Eye (tissue), 1 donor: ENCODE results near the gene IL36B.

Experiments
- DNase-seq: peaks from one replicate; pipeline ENCODE4 v3.0.0-alpha.2; 2015

The IL36B gene

DNA sequence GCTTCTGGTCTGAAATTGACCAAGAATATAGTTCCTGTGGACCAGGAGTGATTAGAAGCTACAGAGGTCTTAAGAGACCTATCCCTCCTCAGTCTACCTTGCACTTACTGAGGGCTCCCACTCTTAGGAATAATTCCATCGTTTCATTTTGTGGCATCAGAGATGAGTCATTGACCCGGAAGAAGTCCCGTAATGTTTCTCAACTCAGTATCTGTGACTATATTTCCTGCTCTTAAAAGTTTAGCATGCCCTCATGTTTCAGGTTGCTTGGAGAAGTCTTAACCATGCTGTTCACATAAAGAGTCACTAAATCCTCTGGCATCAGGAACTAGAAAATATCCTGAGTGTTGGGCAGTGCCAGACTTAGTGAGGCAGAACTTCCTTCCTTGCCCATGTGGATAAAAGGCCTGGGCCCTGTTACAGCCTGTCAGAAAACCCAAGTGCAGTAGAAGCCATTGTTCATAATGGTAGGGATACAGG lies 47.6 kb downstream of the IL36B start, which contains the start of gene IL36A:
TSS of gene IL36A (plus strand) at position 430 of the 480 bp plus-strand sequence. CDS start 413 bp downstream, outside the sequence.
- DNase-seq: no peak

DNA sequence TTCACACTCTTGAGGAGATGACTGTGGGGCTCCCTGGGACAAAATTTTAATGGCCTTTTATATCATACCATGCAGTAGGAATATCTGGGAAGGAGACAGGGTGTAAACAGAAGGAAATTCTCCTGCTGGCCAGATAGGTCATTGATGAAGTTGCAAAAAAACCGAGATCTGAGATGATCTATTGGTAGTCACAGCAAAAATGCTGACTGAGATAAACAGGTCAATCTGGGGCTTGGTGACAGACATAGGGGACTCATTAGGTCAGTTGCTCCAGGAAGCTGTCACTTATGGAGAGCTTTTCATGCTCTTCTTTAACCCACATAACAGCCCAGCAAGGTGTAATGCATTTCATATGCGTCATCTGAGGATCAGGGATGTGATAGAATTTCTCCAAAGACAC lies 50.0 kb downstream of the IL36B start:
- no peak for DNase-seq

DNA sequence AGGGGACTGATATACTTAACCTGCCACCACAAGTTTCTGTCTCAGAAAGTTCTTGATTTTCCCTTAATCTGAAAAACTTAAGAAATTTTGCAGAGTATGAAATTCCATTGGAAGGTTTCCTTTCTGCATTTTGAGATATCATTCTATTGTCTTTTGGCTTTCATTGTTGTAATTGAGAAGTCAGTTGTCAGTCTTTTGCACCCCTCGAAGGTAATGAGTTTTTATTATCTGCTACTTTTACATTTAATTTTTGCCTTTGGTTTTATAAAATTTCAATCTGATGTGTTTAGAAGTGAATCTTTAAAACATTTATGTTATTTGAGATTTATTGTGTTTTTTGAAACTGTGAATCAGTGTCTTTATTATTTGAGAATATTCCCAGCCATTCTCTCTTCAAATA lies 52.2 kb downstream of the IL36B start:
- DNase-seq: no peak

DNA sequence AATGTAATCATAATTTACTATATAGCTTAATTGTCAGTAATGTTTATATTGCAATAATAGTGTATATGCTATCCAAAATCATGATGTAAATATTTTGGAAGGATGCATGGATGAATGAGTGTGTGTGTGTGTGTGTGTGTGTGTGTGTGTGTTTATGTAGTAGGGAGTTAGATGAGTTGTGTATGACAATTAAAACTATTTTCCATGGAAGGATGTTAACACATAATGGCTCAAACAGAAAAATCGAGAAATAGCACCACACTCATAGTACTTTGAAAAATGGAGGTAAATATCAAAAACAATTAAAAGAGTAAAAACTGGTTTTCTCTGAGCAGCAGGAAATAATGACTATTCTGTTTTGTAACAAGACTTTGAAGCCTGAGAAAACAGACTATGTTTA lies 55.5 kb downstream of the IL36B start:
- no peak for DNase-seq

DNA sequence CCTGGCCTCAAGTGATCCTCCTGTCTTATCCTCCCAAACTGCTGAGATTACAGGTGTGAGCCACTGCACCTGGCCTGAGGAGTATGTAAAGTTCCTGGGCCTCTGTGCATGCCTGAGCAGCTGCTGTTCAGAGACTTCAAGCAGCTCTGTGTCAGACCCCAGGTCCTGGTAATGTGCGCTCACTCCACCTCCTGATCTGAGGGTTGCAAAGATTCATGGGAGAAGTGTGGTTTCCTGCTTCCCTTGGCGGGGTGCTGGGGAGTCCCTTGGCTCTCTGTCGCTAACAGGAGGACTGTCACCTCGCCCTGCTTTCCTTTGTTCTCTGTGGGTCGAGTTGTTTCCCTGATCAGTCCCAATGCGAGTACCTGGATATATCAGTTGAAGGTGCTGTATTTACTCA lies 56.0 kb downstream of the IL36B start:
- DNase-seq: no peak

DNA sequence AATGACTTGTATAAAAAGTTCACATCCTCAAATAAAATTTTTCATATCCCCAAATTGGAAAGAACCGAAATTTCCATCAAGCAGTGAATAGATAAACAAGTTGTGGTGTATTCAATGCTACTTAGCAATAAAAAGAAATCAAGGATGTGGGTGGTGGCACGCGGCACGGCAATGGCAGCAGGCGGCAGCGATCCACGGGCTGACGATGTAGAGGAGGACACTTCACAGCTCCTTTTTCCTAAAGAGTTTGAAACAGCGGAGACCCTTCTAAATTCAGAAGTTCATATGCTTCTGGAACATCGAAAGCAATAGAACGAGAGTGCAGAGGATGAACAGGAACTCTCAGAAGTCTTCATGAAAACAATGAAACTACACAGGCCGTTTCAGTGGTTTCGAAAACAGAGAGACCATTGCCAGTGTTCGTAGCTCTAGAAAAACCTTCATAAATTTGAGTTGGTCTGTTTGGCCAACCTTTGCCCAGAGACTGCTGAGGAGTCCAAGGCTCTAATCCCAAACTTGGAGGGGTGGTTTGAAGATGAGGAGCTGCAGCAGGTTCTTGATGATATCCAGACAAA lies 57.2 kb downstream of the IL36B start:
- no peak for DNase-seq

DNA sequence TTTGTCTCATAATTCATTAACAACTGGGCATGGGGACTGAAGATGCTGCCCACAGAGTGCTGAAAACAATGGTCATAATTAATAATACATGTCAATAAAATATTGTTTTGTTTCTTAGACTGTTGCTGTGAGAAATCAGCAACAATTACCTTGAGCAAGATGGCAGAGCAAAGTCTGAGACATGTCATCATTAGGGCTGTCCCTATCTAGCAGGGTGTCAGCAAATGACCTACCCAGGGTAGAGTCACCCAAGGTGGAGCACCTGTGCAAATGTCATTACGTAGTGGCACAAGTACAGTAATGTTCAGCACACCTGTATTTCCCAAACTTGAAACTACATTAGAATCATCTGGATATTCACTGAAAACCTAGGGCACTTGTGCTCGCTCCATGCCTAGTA lies 58.0 kb downstream of the IL36B start:
- DNase-seq: no peak

DNA sequence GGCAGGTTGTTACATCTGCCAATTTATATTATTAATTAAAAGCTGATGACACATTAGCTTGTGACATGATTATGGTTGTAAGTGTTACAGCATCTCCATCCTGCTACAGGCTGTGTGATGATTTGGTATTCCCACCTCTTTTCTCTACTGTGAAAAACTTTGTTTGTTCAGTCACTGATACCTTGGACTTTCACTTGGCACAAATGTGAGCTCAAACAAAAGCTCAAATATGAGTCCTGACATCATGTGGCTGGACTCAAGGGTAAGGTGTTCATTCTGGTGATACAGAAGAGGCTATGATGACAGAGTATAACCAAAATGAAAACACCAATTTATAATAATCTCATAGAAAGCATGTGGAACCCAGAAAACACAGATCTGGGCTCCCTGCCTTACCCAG lies 58.8 kb downstream of the IL36B start:
- DNase-seq: no peak

DNA sequence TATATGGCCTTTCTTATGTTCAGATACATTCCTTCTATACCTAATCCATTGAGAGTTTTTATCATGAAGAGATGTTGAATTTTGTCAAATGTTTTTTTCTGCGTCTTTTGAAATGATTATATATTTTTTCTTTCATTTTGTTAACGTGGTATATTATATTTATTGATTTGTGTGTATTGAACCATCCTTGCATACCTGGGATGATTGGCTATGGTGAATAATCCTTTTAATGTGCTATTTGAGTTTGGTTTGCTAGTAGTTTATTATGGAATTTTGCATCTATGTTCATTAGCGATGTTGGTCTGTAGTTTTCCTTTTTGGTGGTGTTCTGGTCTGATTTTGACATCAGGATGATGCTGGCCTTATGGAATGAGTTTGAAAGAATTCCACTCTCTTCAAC lies 63.1 kb downstream of the IL36B start:
- no peak for DNase-seq

DNA sequence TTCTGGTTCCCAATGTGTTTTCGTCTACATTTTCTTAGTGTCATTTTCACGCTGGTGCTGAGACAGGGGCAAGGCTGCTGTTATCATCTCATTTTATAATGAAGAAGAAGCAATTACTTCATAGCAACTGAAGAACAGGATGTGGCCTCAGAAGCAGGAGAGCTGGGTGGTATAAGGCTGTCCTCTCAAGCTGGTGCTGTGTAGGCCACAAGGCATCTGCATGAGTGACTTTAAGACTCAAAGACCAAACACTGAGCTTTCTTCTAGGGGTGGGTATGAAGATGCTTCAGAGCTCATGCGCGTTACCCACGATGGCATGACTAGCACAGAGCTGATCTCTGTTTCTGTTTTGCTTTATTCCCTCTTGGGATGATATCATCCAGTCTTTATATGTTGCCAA lies 67.6 kb downstream of the IL36B start:
- no peak for DNase-seq

DNA sequence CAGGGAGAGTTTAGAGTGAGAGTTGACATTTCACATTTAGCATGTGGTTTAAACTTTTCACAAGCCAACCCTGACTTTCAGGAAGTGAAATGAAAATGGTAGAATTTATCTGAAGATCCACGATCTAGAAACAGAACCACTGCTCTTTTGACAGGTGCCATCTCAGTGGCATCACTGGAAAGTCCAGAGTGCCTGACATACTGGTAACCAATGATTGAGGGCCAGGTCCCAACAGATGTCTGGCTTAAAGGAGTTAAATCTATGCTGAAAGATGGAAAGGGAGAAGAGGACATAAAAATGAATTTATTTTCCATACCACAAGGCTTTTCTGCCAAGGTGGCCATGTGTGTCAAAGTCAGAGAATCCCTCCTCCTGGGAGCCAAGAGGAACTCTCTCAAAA lies 72.1 kb downstream of the IL36B start:
- no peak for DNase-seq

DNA sequence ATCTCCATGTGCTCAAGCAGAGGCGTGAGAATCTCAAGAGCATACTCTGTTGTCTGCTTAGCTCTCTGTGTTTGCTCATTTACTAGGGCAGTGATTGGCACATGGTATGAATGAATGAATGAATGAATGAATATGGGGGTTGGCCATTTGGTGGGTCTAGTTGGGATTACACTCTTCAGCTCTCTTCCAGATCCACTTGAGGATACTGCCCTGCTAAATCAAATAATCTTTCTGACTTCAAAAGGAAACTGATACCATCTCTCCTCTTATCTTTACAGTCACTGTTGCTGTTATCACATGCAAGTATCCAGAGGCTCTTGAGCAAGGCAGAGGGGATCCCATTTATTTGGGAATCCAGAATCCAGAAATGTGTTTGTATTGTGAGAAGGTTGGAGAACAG lies 72.9 kb downstream of the IL36B start:
- no peak for DNase-seq

DNA sequence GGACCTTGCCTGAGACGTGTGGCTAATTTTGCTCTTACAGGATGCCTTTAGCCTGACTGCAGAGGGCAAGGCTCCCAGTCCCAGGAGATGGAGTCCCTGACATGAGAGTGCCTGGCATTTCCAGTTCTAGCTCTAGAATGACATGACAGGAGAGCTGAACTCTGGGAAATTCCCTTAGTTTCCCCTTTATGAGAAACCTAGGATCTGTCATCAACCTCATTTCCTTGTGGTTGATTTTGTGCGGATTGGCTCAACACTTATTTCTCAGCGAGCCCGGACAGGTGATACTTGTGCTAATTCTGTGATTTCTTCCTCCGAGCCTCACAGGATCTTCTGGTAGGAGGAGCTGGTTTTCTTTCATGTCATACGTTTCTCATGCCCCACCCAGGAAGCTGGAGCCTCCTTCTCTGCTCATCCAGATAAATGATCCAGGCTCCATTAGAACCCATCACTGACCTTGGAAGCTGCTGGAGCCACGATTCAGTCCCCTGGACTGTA lies 75.1 kb downstream of the IL36B start, which contains the start of gene IL36G:
TSS of gene IL36G (plus strand) at position 448 of the 498 bp plus-strand sequence. CDS start 633 bp downstream, outside the sequence.
- no peak for DNase-seq
